K562 (cell line): ENCODE results near the gene PODXL2. TPM values are rescaled to one million over a fixed set of nuclear protein-coding genes. Genes with fewer than 3 reads are reported as not detected.
"Not testable (repeated sequence)": the region's sequence is repeated elsewhere in the genome, so short reads cannot be mapped to it uniquely, and the experiment has no call there.

Source experiments
- ATAC-seq: fragments of 200-7000 bp; cut with Tn5 transposase; 3 replicates; pipeline ENCODE4 v1.9.1; 2020; ENCODE audit warnings: moderate library complexity
- BruUV-seq: library from RNA; stranded (reverse); fragments of 400-500 nt; replicated peaks from 2 replicates; lab custom pipeline; 2021; lab: Mats Ljungman, UMichigan
- CTCF ChIA-PET: fragments of 300-600 bp; formaldehyde crosslinking; extraction: SDS; loops from one replicate; lab custom pipeline; 2021; ENCODE audit warnings: low intra/inter-chr PET ratio; lab: Yijun Ruan, JAX
- POLR2A ChIA-PET: fragments of 300-600, 350-650 bp; sonication (Branson Sonifier 250); formaldehyde crosslinking; extraction: SDS; loops from one replicate; lab custom pipeline; 2021; ENCODE audit warnings: antibody characterized with exemption, inconsistent platforms; lab: Yijun Ruan, JAX
- DNase-seq, 4 experiments: peaks; one replicate each; pipeline versions ENCODE4 v3.0.0 to v3.0.0-alpha.2; 2011 to 2018; ENCODE audit warnings: low spot score in 3 of 4, mixed read lengths in 3 of 4; ENCODE audit errors: extremely low read depth in 1 of 4
- FAIRE-seq: peaks from 2 replicates; lab custom pipeline; 2011; peaks lifted over from hg19 to GRCh38; lab: Jason Lieb, UNC
- H2AFZ ChIP-seq: 2 replicates; pipeline ENCODE4 v1.6.0; 2011; ENCODE audit warnings: low read depth, low read length, control low read depth, inconsistent platforms
- H3K27ac ChIP-seq: fragments of 200-600 bp; 3 replicates; pipeline ENCODE4 v1.8.0; 2011; ENCODE audit warnings: low read depth, mild to moderate bottlenecking, control low read depth, inconsistent platforms, low read length, moderate library complexity, mixed read lengths; ENCODE audit errors: extremely low read depth
- H3K27me3 ChIP-seq, 2 experiments: fragments of 300-600 bp in 1 of 2; 2 replicates in 1 of 2; 3 replicates in 1 of 2; pipeline versions ENCODE4 v1.6.0 to v1.8.0; 2011; ENCODE audit warnings: inconsistent platforms in 2 of 2, low read length in 2 of 2, mild to moderate bottlenecking in 1 of 2, mixed read lengths in 1 of 2, moderate library complexity in 1 of 2; ENCODE audit not compliant: control insufficient read depth in 2 of 2, insufficient read depth in 2 of 2
- H3K36me3 ChIP-seq: fragments of 300-600 bp; 3 replicates; pipeline ENCODE4 v1.8.0; 2011; ENCODE audit warnings: mild to moderate bottlenecking, low read length, inconsistent platforms; ENCODE audit not compliant: control insufficient read depth, insufficient read depth
- H3K4me1 ChIP-seq, 2 experiments: fragments of 200-600 bp in 1 of 2; replicated peaks in 1 of 2; 2 replicates in 1 of 2; 3 replicates in 1 of 2; pipeline versions ENCODE4 v1.5.1 to v1.8.0; 2011; ENCODE audit warnings: inconsistent platforms in 2 of 2, low read length in 2 of 2, mild to moderate bottlenecking in 1 of 2, mixed read lengths in 1 of 2, moderate library complexity in 1 of 2; ENCODE audit not compliant: control insufficient read depth in 2 of 2, insufficient read depth in 2 of 2
- H3K4me2 ChIP-seq: 2 replicates; pipeline ENCODE4 v1.6.1; 2011; ENCODE audit warnings: low read length, control low read depth, inconsistent platforms, mixed read lengths; ENCODE audit not compliant: insufficient read depth
- H3K4me3 ChIP-seq: fragments of 200-600 bp; sonication (generic), shearing (Covaris generic); 2 replicates; pipeline ENCODE4 v1.5.1; 2016; ENCODE audit warnings: control low read depth, inconsistent platforms
- H3K79me2 ChIP-seq: fragments of 200-600 bp; 3 replicates; pipeline ENCODE4 v1.8.0; 2011; ENCODE audit warnings: low read length, inconsistent platforms; ENCODE audit not compliant: control insufficient read depth, insufficient read depth
- H3K9ac ChIP-seq, 2 experiments: 2 replicates each; pipeline versions ENCODE4 v1.6.0 to v1.6.1; 2011; ENCODE audit warnings: low read depth in 2 of 2, low read length in 2 of 2, control low read depth in 1 of 2, inconsistent platforms in 1 of 2, mild to moderate bottlenecking in 1 of 2, mixed read lengths in 1 of 2; ENCODE audit not compliant: insufficient read depth in 1 of 2
- H3K9me1 ChIP-seq: one replicate; pipeline ENCODE4 v1.6.0; 2011; ENCODE audit warnings: inconsistent platforms, mild to moderate bottlenecking, low read length, moderate library complexity; ENCODE audit not compliant: control insufficient read depth, insufficient read depth
- H3K9me3 ChIP-seq: replicated peaks from 2 replicates; pipeline ENCODE4 v1.5.1; 2011; ENCODE audit warnings: low read depth, low read length, inconsistent platforms; ENCODE audit not compliant: control insufficient read depth, insufficient read depth
- H4K20me1 ChIP-seq: replicated peaks from 2 replicates; pipeline ENCODE4 v1.6.1; 2011; ENCODE audit warnings: low read length, inconsistent platforms, mixed read lengths; ENCODE audit not compliant: control insufficient read depth, insufficient read depth
- ARID1B ChIP-seq: fragments of 450-650 bp; IDR thresholded peaks from 2 replicates; pipeline ENCODE4 v1.6.1; 2016; ENCODE audit warnings: antibody characterized with exemption, mild to moderate bottlenecking, inconsistent platforms
- ZNF23 ChIP-seq: fragments of 250-450 bp; sonication (Bioruptor Pico); IDR thresholded peaks from 2 replicates; pipeline ENCODE4 v1.4.0; 2020; ENCODE audit warnings: mild to moderate bottlenecking
- ZNF561 ChIP-seq: fragments of 450-650 bp; formaldehyde crosslinking; conservative IDR thresholded peaks from 2 replicates; pipeline ENCODE4 v1.4.0; 2020; ENCODE audit warnings: mild to moderate bottlenecking, moderate library complexity
- WGBS: fragments of 100-300 bp; shearing (Covaris generic); methylation state at CpG from one replicate; pipeline ENCODE4 v1.1.6; 2016; ENCODE audit warnings: low coverage, mixed read lengths; ENCODE audit not compliant: insufficient coverage; ENCODE audit errors: missing lambda C conversion rate; 5-methylcytosine and 5-hydroxymethylcytosine counted together
- in situ Hi-C: fragments of 300-500 bp; cut with MboI; formaldehyde crosslinking; loops from 4 replicates; pipeline ENCODE4 v1.15.0; 2018; ENCODE audit warnings: inconsistent platforms, mixed read lengths
- intact Hi-C: fragments of 100-400 bp; cut with micrococcal nuclease; formaldehyde crosslinking; loops from 2 replicates; pipeline ENCODE4 v1.14.2; 2022
- polyA plus RNA-seq, 8 experiments: library from polyadenylated mRNA; depleted of rRNA in 4 of 8; stranded (reverse) in 5 of 8; unstranded in 3 of 8; fragments of >200 nt; fragmentation: Nextera tagmentation in 2 of 8; fragmentation: Illumina TruSeq in 1 of 8; extraction: Ambion mirVana in 2 of 8; extraction: Trizol in 1 of 8; gene quantifications; 2 replicates each; pipeline versions ENCODE4 v1.2.1 to v1.2.3, GENCODE V29; 2011 to 2014; ENCODE audit warnings: inconsistent platforms in 1 of 8, missing spikeins in 1 of 8
- total RNA-seq, 7 experiments: library from RNA; depleted of rRNA in 6 of 7; stranded (reverse); fragments of >200 nt in 6 of 7; fragmentation: Illumina TruSeq in 2 of 7; extraction: Trizol in 2 of 7; gene quantifications; 2 replicates each; pipeline versions ENCODE4 v1.2.1 to v1.2.3, GENCODE V29; 2011 to 2021; ENCODE audit warnings: low replicate concordance in 1 of 7
- TF ChIP-seq, protein P1 (sequence below): IDR thresholded peaks from 2 replicates; pipeline ENCODE4 v1.6.1; 2011; ENCODE audit warnings: borderline replicate concordance, low read depth, mild to moderate bottlenecking, moderate library complexity, low read length; ENCODE audit not compliant: insufficient read depth, poor library complexity, severe bottlenecking

PODXL2 gene
- total and polyA plus RNA-seq, 9 of the 15 experiments (the other 6 are each of a cell fraction or from before 2014, with no cell fraction given), result 0.03 to 52.5 (median 21.9) TPM

- TF ChIP-seq, protein P1, sequence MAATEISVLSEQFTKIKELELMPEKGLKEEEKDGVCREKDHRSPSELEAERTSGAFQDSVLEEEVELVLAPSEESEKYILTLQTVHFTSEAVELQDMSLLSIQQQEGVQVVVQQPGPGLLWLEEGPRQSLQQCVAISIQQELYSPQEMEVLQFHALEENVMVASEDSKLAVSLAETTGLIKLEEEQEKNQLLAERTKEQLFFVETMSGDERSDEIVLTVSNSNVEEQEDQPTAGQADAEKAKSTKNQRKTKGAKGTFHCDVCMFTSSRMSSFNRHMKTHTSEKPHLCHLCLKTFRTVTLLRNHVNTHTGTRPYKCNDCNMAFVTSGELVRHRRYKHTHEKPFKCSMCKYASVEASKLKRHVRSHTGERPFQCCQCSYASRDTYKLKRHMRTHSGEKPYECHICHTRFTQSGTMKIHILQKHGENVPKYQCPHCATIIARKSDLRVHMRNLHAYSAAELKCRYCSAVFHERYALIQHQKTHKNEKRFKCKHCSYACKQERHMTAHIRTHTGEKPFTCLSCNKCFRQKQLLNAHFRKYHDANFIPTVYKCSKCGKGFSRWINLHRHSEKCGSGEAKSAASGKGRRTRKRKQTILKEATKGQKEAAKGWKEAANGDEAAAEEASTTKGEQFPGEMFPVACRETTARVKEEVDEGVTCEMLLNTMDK, result peak; percentile 16
- TF ChIP-seq ARID1B (no peak), ZNF561 (CRISPR knock-in tag) (no peak)
Observed at GRCh38 chr3:127652246-127652995, 23.4 kb downstream of the PODXL2 start (continued).

GRCh38 chr3:127654374-127654773 is 25.4 kb downstream of the PODXL2 start:
- Histone ChIP-seq H3K36me3 (peaks cover 11% of the 10 kb centered on the region; the same call in 1 of the 3 replicates), H3K9me3 (no peaks in the 10 kb centered on the region), H3K79me2 (no peaks in the 10 kb centered on the region), H3K9ac (no peak overlapping the region), H3K27me3 (no peaks in the 10 kb centered on the region), H3K9me1 (no peaks in the 10 kb centered on the region), H2AFZ (no peak overlapping the region), H3K4me3 (no peak overlapping the region), H4K20me1 (no peaks in the 10 kb centered on the region), H3K27ac (no peak overlapping the region), H3K4me1 (no peaks in the 10 kb centered on the region), H3K4me2 (no peak overlapping the region)
- POLR2A ChIA-PET, result no interaction called here
- in situ Hi-C loops (no loop called here), intact Hi-C loops (loop anchor here (10.0 kb wide), 2 partner anchors 180 to 480 kb away; no protein-coding TSS in a partner anchor)
- DNase-seq (no peak), FAIRE-seq (no peak), ATAC-seq (no peak)
- no peak for TF ChIP-seq ZNF23 (CRISPR knock-in tag)
- CTCF ChIA-PET, result no interaction called here
- no TSS peak for BruUV-seq
- 89% methylated on average over 4 of the region's 4 CpGs for WGBS

GRCh38 chr3:127654993-127655392 is 26.0 kb downstream of the PODXL2 start:
- H3K4me2 ChIP-seq, H3K9ac ChIP-seq, ATAC-seq, H3K9me3 ChIP-seq, H3K4me3 ChIP-seq, H3K27me3 ChIP-seq, H3K79me2 ChIP-seq, H3K27ac ChIP-seq, BruUV-seq, POLR2A ChIA-PET, H3K4me1 ChIP-seq, FAIRE-seq, H3K9me1 ChIP-seq, in situ Hi-C loops, H4K20me1 ChIP-seq, CTCF ChIA-PET, H2AFZ ChIP-seq, DNase-seq: not testable (repeated sequence)
- WGBS, result 96% methylated on average over 5 of the region's 6 CpGs
- H3K36me3 ChIP-seq, result peaks cover 14% of the 10 kb centered on the region; the same call in 1 of the 3 replicates
- intact Hi-C loops, result loop anchor here (10.0 kb wide), 2 partner anchors 180 to 480 kb away; no protein-coding TSS in a partner anchor
